Lung (tissue), 16 donors: Measurements from ENCODE around the gene DHRS13. TPM values are rescaled to one million over a fixed set of nuclear protein-coding genes. Genes with fewer than 3 reads are reported as not detected.

Source experiments
- ATAC-seq: fragments of 200-7000 bp; cut with Tn5 transposase; one replicate; pipeline ENCODE4 v1.9.1; 2020; ENCODE audit warnings: moderate number of reproducible peaks; ENCODE audit not compliant: insufficient read depth, low FRiP score
- DNase-seq, 3 donors: peaks; one replicate each; pipeline ENCODE4 v3.0.0-alpha.2; 2013 to 2017
- H3K27ac ChIP-seq, 2 donors: one replicate each; pipeline ENCODE4 v1.5.1; 2013; ENCODE audit warnings: mild to moderate bottlenecking in 2 of 2, moderate library complexity in 2 of 2, control low read depth in 1 of 2, inconsistent platforms in 1 of 2, low read depth in 1 of 2, low read length in 1 of 2
- H3K27me3 ChIP-seq, 3 donors: one replicate each; pipeline ENCODE4 v1.5.1; 2013; ENCODE audit warnings: low read length in 2 of 3; ENCODE audit not compliant: control insufficient read depth in 3 of 3, insufficient read depth in 3 of 3
- H3K36me3 ChIP-seq, 4 donors: one replicate each; pipeline ENCODE4 v1.5.1; 2013; ENCODE audit warnings: low read length in 4 of 4, mild to moderate bottlenecking in 1 of 4, moderate library complexity in 1 of 4; ENCODE audit not compliant: control insufficient read depth in 4 of 4, insufficient read depth in 4 of 4
- H3K4me1 ChIP-seq, 5 donors: one replicate each; pipeline ENCODE4 v1.5.1; 2013; ENCODE audit warnings: low read length in 5 of 5, mild to moderate bottlenecking in 2 of 5, moderate library complexity in 1 of 5; ENCODE audit not compliant: control insufficient read depth in 5 of 5, insufficient read depth in 5 of 5
- H3K4me3 ChIP-seq: one replicate; pipeline ENCODE4 v1.5.1; 2013; ENCODE audit warnings: mild to moderate bottlenecking, control low read depth, moderate library complexity
- H3K9ac ChIP-seq, 2 donors: one replicate each; pipeline ENCODE4 v1.5.1; 2013; ENCODE audit warnings: low read length in 2 of 2, control low read depth in 1 of 2; ENCODE audit not compliant: insufficient read depth in 1 of 2
- H3K9me3 ChIP-seq, 4 donors: one replicate each; pipeline ENCODE4 v1.5.1; 2013; ENCODE audit warnings: low read length in 3 of 4, mild to moderate bottlenecking in 1 of 4, moderate library complexity in 1 of 4; ENCODE audit not compliant: control insufficient read depth in 4 of 4, insufficient read depth in 3 of 4
- WGBS, 2 donors: extraction: QIAGEN DNeasy Blood & Tissue Kit; methylation state at CpG; one replicate each; pipeline ENCODE4 v1.1.7; 2013; 5-methylcytosine and 5-hydroxymethylcytosine counted together
- long read RNA-seq, 5 donors: transcript quantifications; one replicate each; lab custom pipeline, GENCODE V29; 2026
- polyA plus RNA-seq, 2 donors: library from polyadenylated mRNA; stranded (reverse); fragments of 200-250 nt; gene quantifications; one replicate each; pipeline ENCODE4 v1.2.1, GENCODE V29; 2013
- total RNA-seq, 2 donors: library from RNA; depleted of rRNA in 1 of 2; stranded (reverse); fragments of >200 nt in 1 of 2; gene quantifications; one replicate each; pipeline ENCODE4 v1.2.1, GENCODE V29; 2014 to 2021
- TF ChIP-seq, protein P1 (sequence below): IDR thresholded peaks from 2 replicates; pipeline ENCODE4 v1.5.1; 2012; ENCODE audit warnings: mild to moderate bottlenecking; ENCODE audit errors: control extremely low read depth, extremely low read depth
- donor health status: control.
- donor health status: control.
- donor health status: Bipolar disorder and iron deficiency.
- donor health status: healthy.
- donor health status: DM: yes; HTN: yes; CAD: no.

DHRS13 gene
- total RNA-seq (10 to 100 TPM; 10.5 to 14.2 TPM), polyA plus RNA-seq (10 to 100 TPM; 20.6 to 29.9 TPM)
- long read RNA-seq, donor 1, transcript DHRS13-201 (5 exons, 1,921 nt) = major isoform, 6 of 9 reads
- long read RNA-seq, donor 1, partial matches to known transcripts = 0 of 9 reads
- long read RNA-seq, donor 1, other reads (novel, unspliced or antisense) = 0 of 9 reads
- long read RNA-seq, donor 2, transcript DHRS13-201 (5 exons, 1,921 nt) = major isoform, 6 of 7 reads
- long read RNA-seq, donor 2, partial matches to known transcripts = 0 of 7 reads
- long read RNA-seq, donor 2, other reads (novel, unspliced or antisense) = 0 of 7 reads
- long read RNA-seq, donor 3, partial matches to known transcripts = 0 of 2 reads
- long read RNA-seq, donor 3, other reads (novel, unspliced or antisense) = 0 of 2 reads
- long read RNA-seq, donor 4, partial matches to known transcripts = 0 of 4 reads
- long read RNA-seq, donor 4, other reads (novel, unspliced or antisense) = 0 of 4 reads
- long read RNA-seq, donor 5, partial matches to known transcripts = 9 of 11 reads
- long read RNA-seq, donor 5, other reads (novel, unspliced or antisense) = 0 of 11 reads

DNA sequence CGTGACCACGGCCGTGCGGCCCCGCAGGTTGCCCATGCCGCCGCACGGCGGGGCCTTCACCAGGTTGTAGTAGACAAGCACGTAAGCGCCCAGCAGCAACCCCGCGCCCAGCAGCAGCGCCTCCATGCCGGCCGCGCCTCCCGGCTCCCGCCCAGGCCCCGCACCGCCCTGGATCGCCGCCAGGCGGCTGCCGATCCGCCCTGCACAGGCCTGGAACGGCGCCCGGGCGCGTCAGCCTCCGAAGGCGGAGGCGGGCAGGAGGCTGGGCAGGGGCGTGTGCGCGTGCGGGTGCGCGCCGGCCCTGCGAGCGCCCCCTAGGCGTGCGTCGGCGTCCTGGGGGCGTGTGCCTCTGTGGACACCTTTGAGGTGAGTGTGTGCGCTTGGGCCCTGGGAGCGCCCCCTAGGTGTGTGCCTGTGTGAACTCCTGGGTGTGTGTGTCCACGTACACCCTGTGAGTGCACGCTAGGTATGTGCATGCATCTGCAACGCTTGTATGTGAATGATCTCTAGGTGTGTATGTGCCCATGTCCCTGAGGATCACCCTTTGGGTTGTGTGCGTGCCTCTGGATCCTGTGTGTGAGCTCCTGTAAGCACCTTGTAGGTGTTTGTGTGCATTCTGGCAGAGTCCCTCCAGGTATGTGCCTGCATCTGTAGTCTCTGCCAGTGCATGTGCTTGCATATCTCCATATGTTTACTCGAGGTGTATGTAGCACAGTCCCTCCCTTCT, at the start of gene DHRS13:
Gene DHRS13, minus strand, starts transcription at position 261 of the 727 bp plus-strand sequence. Its CDS starts 135 bp downstream, at position 126.
- Histone ChIP-seq H3K9me3 (no peaks in the 10 kb centered on the region), H3K27me3 (no peaks in the 10 kb centered on the region), H3K9ac (peak within 1 kb of the TSS in 1 of 2 donors; percentile 75), H3K4me3 (peak within 1 kb of the TSS; percentile 82), H3K27ac (peak within 1 kb of the TSS; percentile 85 to 92), H3K36me3 (peaks cover 3 to 15% (median 6%) of the 10 kb centered on the region in 4 donors), H3K4me1 (peaks cover 0 to 29% (median 10%) of the 10 kb centered on the region in 5 donors)
- DNase-seq (peak; percentile 90 to 95 (median 94)), ATAC-seq (peak; percentile 96)
- TF ChIP-seq, protein P1, sequence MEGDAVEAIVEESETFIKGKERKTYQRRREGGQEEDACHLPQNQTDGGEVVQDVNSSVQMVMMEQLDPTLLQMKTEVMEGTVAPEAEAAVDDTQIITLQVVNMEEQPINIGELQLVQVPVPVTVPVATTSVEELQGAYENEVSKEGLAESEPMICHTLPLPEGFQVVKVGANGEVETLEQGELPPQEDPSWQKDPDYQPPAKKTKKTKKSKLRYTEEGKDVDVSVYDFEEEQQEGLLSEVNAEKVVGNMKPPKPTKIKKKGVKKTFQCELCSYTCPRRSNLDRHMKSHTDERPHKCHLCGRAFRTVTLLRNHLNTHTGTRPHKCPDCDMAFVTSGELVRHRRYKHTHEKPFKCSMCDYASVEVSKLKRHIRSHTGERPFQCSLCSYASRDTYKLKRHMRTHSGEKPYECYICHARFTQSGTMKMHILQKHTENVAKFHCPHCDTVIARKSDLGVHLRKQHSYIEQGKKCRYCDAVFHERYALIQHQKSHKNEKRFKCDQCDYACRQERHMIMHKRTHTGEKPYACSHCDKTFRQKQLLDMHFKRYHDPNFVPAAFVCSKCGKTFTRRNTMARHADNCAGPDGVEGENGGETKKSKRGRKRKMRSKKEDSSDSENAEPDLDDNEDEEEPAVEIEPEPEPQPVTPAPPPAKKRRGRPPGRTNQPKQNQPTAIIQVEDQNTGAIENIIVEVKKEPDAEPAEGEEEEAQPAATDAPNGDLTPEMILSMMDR = peak; percentile 77
- WGBS, 2 donors = 1 to 2% methylated on average over 45 to 55 of the region's 55 CpGs

DNA sequence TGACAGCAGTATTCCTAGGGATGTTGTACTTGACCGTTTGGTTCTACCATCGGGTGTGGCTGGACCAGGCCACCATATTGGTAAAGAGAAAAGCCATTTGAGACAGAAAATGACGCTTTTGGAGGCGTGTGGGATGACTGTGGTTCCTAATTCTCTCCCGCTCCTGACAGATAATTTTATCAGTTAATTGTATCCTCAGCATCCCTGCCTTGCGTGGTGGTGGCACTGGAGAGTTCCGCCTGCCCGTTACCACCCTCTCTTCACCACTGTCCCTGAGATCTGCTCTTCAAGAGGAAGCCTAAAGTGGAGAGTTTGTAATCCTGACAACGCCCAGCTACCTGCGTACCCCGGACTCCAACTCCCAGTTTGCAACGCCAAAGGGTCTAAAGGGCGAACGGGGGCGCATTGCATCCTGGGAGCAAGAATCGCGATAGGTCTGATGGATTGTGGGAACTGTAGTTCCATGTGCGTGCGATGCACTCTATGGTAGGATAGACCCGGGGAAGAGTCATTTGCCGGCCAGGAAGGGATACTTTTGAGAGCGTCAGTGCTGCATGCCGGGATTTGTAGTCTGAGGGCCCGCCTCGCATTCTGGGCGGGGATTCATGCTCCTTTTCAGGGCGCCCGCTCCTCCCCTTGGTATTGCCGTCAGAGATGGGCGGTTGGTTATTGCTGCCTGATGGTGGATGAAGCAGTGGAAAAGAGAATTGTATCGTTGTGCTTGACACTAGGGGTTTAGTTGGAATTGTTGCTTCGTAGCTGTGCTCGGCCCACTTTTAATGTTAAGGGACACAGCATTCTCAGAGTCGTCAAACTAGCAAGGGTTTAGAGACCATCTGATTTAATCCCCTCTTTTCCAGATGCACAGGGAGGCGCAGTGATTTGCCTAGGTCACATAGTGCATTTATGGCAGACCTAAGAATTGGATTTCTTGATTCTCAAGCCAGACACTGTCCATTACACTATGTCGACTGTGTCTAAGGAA, 49.4 kb upstream of the DHRS13 start:
- H3K27me3 ChIP-seq = no peaks in the 10 kb centered on the region
- ATAC-seq = peak; percentile 78
- peak overlapping the region; percentile 62 for H3K4me3 ChIP-seq
- peak overlapping the region; percentile 96 to 98 for H3K27ac ChIP-seq
- H3K9ac ChIP-seq = peak overlapping the region; percentile 60 to 94
- peaks cover 0 to 24% (median 7%) of the 10 kb centered on the region in 5 donors for H3K4me1 ChIP-seq
- WGBS, 2 donors = 6% methylated on average over 36 of the region's 36 CpGs
- peak; percentile 98 to 100 (median 100) for DNase-seq
- H3K36me3 ChIP-seq = peaks cover 0 to 7% (median 0%) of the 10 kb centered on the region in 4 donors
- no peaks in the 10 kb centered on the region for H3K9me3 ChIP-seq
- TF ChIP-seq, protein P1 = no peak

DNA sequence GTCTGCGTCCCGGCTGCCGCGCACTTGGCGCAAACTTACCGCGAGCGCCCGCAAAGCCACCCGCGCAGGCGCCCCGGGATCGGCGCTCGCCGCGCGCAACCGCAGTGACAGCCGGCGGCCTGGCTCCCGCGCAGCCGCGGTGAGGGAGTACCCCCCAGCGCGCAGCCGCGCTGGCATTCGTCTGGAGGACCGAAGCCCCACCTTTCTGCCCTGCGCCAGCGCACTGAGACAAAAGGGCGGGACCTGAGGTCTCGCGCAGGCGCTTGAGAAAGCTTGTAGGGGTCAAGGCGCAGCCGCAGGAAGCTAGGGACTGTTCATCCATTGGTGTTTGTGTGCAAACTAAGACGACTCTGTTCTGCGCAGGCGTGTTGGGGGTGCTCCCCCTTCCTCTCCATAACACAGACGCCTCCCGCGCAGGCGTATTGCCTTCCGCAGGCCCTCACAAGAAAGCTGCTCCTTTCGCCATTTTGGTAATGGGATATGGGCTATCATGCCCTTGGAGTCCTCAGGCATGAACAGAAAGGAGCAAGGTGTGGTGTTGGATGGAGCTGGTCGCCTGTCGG, 48.6 kb upstream of the DHRS13 start, which contains the start of gene PHF12:
Gene PHF12, minus strand, starts transcription at position 91 of the 563 bp plus-strand sequence. CDS start 558 bp downstream, outside the sequence.
- Histone ChIP-seq H3K9ac (peak within 1 kb of the TSS; percentile 60 to 94), H3K27ac (peak within 1 kb of the TSS; percentile 98), H3K9me3 (no peaks in the 10 kb centered on the region), H3K4me1 (peaks cover 0 to 26% (median 9%) of the 10 kb centered on the region in 5 donors), H3K4me3 (peak within 1 kb of the TSS; percentile 76), H3K36me3 (peaks cover 0 to 7% (median 0%) of the 10 kb centered on the region in 4 donors), H3K27me3 (no peaks in the 10 kb centered on the region)
- ATAC-seq = peak; percentile 75
- WGBS, 2 donors = 0% methylated on average over 50 to 51 of the region's 51 CpGs
- TF ChIP-seq, protein P1 = no peak
- DNase-seq = peak; percentile 100
